Parathyroid adenoma (tissue), 2 donors: ENCODE results near the gene TBC1D4.

Source experiments
- H2AFZ ChIP-seq: fragments of 300-600 bp; sonication (generic); one replicate; pipeline ENCODE4 v1.7.0; 2017; ENCODE audit warnings: antibody characterized with exemption, mild to moderate bottlenecking
- H3K27ac ChIP-seq: fragments of 300-600 bp; sonication (generic); one replicate; pipeline ENCODE4 v1.7.0; 2017
- H3K27me3 ChIP-seq: fragments of 300-600 bp; sonication (generic); one replicate; pipeline ENCODE4 v1.7.0; 2017; ENCODE audit warnings: low read length; ENCODE audit not compliant: control insufficient read depth, insufficient read depth
- H3K36me3 ChIP-seq: fragments of 300-600 bp; sonication (generic); one replicate; pipeline ENCODE4 v1.7.0; 2017; ENCODE audit warnings: low read length; ENCODE audit not compliant: control insufficient read depth, insufficient read depth
- H3K4me1 ChIP-seq: fragments of 300-600 bp; sonication (generic); one replicate; pipeline ENCODE4 v1.7.0; 2017; ENCODE audit warnings: control low read depth
- H3K4me2 ChIP-seq: fragments of 300-600 bp; sonication (generic); one replicate; pipeline ENCODE4 v1.7.0; 2017; ENCODE audit warnings: low read length
- H3K4me3 ChIP-seq: fragments of 300-600 bp; sonication (generic); one replicate; pipeline ENCODE4 v1.7.0; 2017; ENCODE audit warnings: low read depth, low read length
- H3K79me2 ChIP-seq: fragments of 300-600 bp; sonication (generic); one replicate; pipeline ENCODE4 v1.7.0; 2017; ENCODE audit warnings: control low read depth
- H3K9ac ChIP-seq: fragments of 300-600 bp; sonication (generic); one replicate; pipeline ENCODE4 v1.7.0; 2017; ENCODE audit warnings: mild to moderate bottlenecking
- H3K9me3 ChIP-seq: fragments of 300-600 bp; sonication (generic); one replicate; pipeline ENCODE4 v1.7.0; 2017; ENCODE audit warnings: low read length; ENCODE audit not compliant: control insufficient read depth
- TF ChIP-seq, protein P1 (sequence below): fragments of 300-600 bp; sonication (generic); IDR thresholded peaks from one replicate; pipeline ENCODE4 v1.7.0; 2017; ENCODE audit warnings: antibody characterized with exemption, mild to moderate bottlenecking
- donor health status: primary hyperparathyroidism.

The TBC1D4 gene

GRCh38 chr13:75447493-75447892, 34.5 kb downstream of the TBC1D4 start:
- H3K27ac ChIP-seq = no peak overlapping the region
- TF ChIP-seq, protein P1, sequence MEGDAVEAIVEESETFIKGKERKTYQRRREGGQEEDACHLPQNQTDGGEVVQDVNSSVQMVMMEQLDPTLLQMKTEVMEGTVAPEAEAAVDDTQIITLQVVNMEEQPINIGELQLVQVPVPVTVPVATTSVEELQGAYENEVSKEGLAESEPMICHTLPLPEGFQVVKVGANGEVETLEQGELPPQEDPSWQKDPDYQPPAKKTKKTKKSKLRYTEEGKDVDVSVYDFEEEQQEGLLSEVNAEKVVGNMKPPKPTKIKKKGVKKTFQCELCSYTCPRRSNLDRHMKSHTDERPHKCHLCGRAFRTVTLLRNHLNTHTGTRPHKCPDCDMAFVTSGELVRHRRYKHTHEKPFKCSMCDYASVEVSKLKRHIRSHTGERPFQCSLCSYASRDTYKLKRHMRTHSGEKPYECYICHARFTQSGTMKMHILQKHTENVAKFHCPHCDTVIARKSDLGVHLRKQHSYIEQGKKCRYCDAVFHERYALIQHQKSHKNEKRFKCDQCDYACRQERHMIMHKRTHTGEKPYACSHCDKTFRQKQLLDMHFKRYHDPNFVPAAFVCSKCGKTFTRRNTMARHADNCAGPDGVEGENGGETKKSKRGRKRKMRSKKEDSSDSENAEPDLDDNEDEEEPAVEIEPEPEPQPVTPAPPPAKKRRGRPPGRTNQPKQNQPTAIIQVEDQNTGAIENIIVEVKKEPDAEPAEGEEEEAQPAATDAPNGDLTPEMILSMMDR = no peak
- no peak overlapping the region for H3K4me3 ChIP-seq
- H3K9me3 ChIP-seq = no peaks in the 10 kb centered on the region
- H3K9ac ChIP-seq = no peak overlapping the region
- no peak overlapping the region for H2AFZ ChIP-seq
- no peaks in the 10 kb centered on the region for H3K79me2 ChIP-seq
- H3K36me3 ChIP-seq = no peaks in the 10 kb centered on the region
- H3K4me1 ChIP-seq = no peaks in the 10 kb centered on the region
- no peak overlapping the region for H3K4me2 ChIP-seq
- no peaks in the 10 kb centered on the region for H3K27me3 ChIP-seq

- Histone ChIP-seq H3K79me2 (no peaks in the 10 kb centered on the region), H3K9ac (no peak overlapping the region), H3K27me3 (no peaks in the 10 kb centered on the region), H2AFZ (no peak overlapping the region), H3K4me3 (no peak overlapping the region), H3K36me3 (no peaks in the 10 kb centered on the region), H3K4me1 (no peaks in the 10 kb centered on the region), H3K9me3 (no peaks in the 10 kb centered on the region), H3K4me2 (no peak overlapping the region), H3K27ac (no peak overlapping the region)
- TF ChIP-seq, protein P1 = no peak
These were observed 35.1 kb downstream of the TBC1D4 start for GRCh38 chr13:75446874-75447273.

- Histone ChIP-seq H3K9ac (no peak overlapping the region), H3K27me3 (no peaks in the 10 kb centered on the region), H2AFZ (no peak overlapping the region), H3K4me1 (no peaks in the 10 kb centered on the region), H3K4me2 (no peak overlapping the region), H3K4me3 (no peak overlapping the region), H3K9me3 (no peaks in the 10 kb centered on the region), H3K36me3 (no peaks in the 10 kb centered on the region), H3K79me2 (no peaks in the 10 kb centered on the region), H3K27ac (no peak overlapping the region)
- TF ChIP-seq, protein P1 = no peak
These were observed 36.1 kb downstream of the TBC1D4 start for GRCh38 chr13:75445717-75446499.

GRCh38 chr13:75444016-75444415, 38.0 kb downstream of the TBC1D4 start:
- no peaks in the 10 kb centered on the region for H3K79me2 ChIP-seq
- no peak overlapping the region for H3K9ac ChIP-seq
- no peak overlapping the region for H3K4me2 ChIP-seq
- H2AFZ ChIP-seq = no peak overlapping the region
- H3K36me3 ChIP-seq = no peaks in the 10 kb centered on the region
- TF ChIP-seq, protein P1 = no peak
- no peaks in the 10 kb centered on the region for H3K9me3 ChIP-seq
- no peaks in the 10 kb centered on the region for H3K4me1 ChIP-seq
- no peaks in the 10 kb centered on the region for H3K27me3 ChIP-seq
- no peak overlapping the region for H3K4me3 ChIP-seq
- no peak overlapping the region for H3K27ac ChIP-seq
